BLaER1 treated with 17β-estradiol and CSF1 and Interleukin-3, amounts not matched to agents 10 nM and 100 nM (cell line): ENCODE results near the gene TANGO2.
A peak's percentile ranks its signal among the peaks of the same experiment; 100 is the strongest.

Experiments used
- H3K27ac ChIP-seq, 11 experiments: shearing (Covaris generic); formaldehyde crosslinking; 2 replicates each; pipeline ENCODE4 v1.8.1; 2022
- H3K27me3 ChIP-seq, 11 experiments: shearing (Covaris generic); formaldehyde crosslinking; 2 replicates each; pipeline ENCODE4 v1.8.1; 2022
- H3K36me3 ChIP-seq, 11 experiments: shearing (Covaris generic); formaldehyde crosslinking; 2 replicates each; pipeline ENCODE4 v1.8.1; 2022
- H3K4me1 ChIP-seq, 10 experiments: shearing (Covaris generic); formaldehyde crosslinking; 2 replicates each; pipeline ENCODE4 v1.8.1; 2022
- H3K4me2 ChIP-seq, 11 experiments: shearing (Covaris generic); formaldehyde crosslinking; 2 replicates each; pipeline ENCODE4 v1.8.1; 2022
- H3K4me3 ChIP-seq, 10 experiments: shearing (Covaris generic); formaldehyde crosslinking; 2 replicates each; pipeline ENCODE4 v1.8.1; 2022
- H3K9ac ChIP-seq, 11 experiments: shearing (Covaris generic); formaldehyde crosslinking; 2 replicates each; pipeline ENCODE4 v1.8.1; 2022
- H3K9me3 ChIP-seq, 11 experiments: shearing (Covaris generic); formaldehyde crosslinking; replicated peaks in 1 of 11; 2 replicates each; pipeline ENCODE4 v1.8.1; 2022
- H4K20me1 ChIP-seq, 11 experiments: shearing (Covaris generic); formaldehyde crosslinking; 2 replicates each; pipeline ENCODE4 v1.8.1; 2022
- Cebpa-rat ChIP-seq, 11 experiments: shearing (Covaris generic); IDR thresholded peaks; 2 replicates each; pipeline ENCODE4 v1.8.1; 2022

Gene TANGO2

DNA sequence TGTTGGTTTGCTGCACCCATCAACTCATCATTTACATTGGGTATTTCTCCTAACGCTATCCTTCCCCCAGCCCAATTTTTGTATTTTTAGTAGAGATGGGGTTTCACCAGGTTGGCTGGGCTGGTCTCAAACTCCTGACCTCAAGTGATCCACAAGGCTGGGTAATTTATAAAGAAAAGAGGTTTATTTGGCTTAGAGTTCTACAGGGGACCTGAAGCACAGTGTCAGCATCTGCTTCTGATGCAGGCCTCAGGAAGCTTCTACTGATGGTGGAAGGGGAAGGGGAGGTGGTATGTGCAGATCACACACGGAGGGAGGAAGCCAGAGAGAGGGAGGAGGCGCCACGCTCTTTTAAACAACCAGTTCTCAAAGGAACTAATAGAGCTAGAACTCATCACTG is 25.8 kb downstream of the TANGO2 start:
- no peak overlapping the region; a peak in 1 of 22 replicates for H3K27ac ChIP-seq
- H3K27me3 ChIP-seq: no peaks in the 10 kb centered on the region
- H3K4me1 ChIP-seq: peaks cover 0 to 23% (median 14%) of the 10 kb centered on the region in 10 experiments; a peak in 13 of 20 replicates
- H3K9ac ChIP-seq: no peak overlapping the region
- no peak for TF ChIP-seq Cebpa-rat (IDR thresholded peaks at IDR 0.05)
- peaks cover 0 to 76% (median 0%) of the 10 kb centered on the region in 11 experiments; a peak in 7 of 22 replicates for H4K20me1 ChIP-seq
- peaks cover 67 to 100% (median 85%) of the 10 kb centered on the region in 11 experiments for H3K36me3 ChIP-seq
- H3K9me3 ChIP-seq: peaks cover 19 to 32% (median 25%) of the 10 kb centered on the region in 11 experiments
- H3K4me3 ChIP-seq: no peak overlapping the region
- H3K4me2 ChIP-seq: 0 out of 22 replicates have a peak overlapping the region, but pooled peaks of 2 of the 11 experiments have one; percentile 0 to 7

- no peaks in the 10 kb centered on the region for H3K27me3 ChIP-seq
- no peak overlapping the region for H3K4me3 ChIP-seq
- no peak overlapping the region for H3K4me2 ChIP-seq
- H4K20me1 ChIP-seq: peaks cover 0 to 81% (median 0%) of the 10 kb centered on the region in 11 experiments; a peak in 9 of 22 replicates
- no peak overlapping the region; a peak in 1 of 22 replicates for H3K27ac ChIP-seq
- H3K9ac ChIP-seq: no peak overlapping the region
- H3K9me3 ChIP-seq: peaks cover 19 to 27% (median 23%) of the 10 kb centered on the region in 11 experiments
- peaks cover 29 to 99% (median 80%) of the 10 kb centered on the region in 11 experiments for H3K36me3 ChIP-seq
- TF ChIP-seq Cebpa-rat (IDR thresholded peaks at IDR 0.05): no peak
- H3K4me1 ChIP-seq: peaks cover 23 to 51% (median 45%) of the 10 kb centered on the region in 10 experiments
Measured at GRCh38 chr22:20051927-20052308, 31.0 kb downstream of the TANGO2 start.

DNA sequence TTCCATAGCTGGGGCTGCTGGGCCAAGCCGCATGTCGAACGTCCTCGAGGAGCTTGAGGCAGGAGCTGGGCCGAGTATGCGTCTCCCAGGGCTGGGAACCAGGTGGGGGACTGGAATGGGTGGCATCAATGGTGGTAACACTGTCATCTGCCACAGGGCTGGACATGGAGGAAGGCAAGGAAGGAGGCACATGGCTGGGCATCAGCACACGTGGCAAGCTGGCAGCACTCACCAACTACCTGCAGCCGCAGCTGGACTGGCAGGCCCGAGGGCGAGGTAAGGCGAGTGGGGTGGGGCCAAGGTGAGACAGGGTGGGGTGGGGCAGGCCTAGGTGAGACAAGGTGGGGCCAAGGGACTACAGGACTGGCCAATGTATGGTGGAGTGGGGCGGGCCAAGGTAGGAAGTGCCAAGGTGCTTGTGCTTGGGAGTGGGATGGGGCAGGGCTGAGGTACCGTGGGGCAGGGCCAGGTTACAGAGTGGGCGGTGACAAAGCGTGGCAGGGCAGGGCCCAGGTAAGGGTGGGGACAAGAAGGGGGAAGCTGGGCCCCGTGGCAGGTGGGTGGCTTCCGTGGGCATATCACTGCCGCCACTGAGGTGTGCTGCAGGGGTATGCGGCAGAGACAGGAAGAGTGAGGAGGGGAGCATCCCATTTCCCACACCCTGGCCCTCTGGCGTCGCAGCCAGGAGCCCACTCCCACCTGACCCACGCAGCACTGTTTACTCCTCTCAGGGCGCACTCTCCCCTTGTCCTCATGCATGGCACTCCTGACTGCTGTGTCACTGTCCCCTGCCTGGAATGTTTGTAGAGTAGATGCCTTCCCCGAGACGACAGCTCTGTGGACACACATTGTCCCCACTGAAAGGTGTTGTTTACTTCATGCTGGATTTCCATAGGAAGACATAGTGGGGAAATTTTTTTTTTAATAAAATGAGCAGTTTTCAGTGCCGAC is 31.7 kb downstream of the TANGO2 start:
- H3K27ac ChIP-seq: peak overlapping the region in 8 of 11 experiments; percentile 66 to 84 (median 74); a peak in 14 of 22 replicates

DNA sequence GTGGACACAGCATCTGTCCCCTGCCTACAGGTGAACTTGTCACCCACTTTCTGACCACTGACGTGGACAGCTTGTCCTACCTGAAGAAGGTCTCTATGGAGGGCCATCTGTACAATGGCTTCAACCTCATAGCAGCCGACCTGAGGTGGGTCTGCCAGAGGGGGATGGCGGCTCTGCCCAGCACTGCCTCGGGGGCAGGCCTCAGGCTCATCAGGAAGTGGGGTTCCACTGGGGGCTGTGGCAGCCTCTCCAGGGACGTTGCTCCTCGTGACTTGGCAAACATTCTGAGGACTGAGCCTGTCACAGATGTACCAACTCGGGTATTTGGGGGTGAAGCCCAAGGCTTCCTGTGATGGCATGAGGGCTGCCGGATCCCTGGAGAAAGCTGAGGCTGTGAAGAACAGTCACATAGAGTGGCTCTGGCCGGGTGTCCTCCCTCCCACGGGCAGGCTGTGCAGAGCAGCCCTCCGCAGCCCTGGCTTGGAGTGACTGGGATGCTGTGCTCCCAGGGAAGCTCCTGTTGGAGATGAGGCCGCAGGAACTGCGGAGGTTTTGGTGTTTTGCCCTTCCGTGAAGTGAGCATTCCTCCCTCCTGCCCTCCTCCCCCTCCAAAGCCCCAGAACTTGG is 32.6 kb downstream of the TANGO2 start:
- Histone ChIP-seq H3K27me3 (no peaks in the 10 kb centered on the region), H3K27ac (peak overlapping the region in 9 of 11 experiments; percentile 16 to 84 (median 74); a peak in 17 of 22 replicates), H3K4me1 (peaks cover 23 to 58% (median 54%) of the 10 kb centered on the region in 10 experiments), H3K9me3 (peaks cover 4 to 13% (median 7%) of the 10 kb centered on the region in 11 experiments), H3K36me3 (peaks cover 20 to 99% (median 80%) of the 10 kb centered on the region in 11 experiments), H3K9ac (peak overlapping the region; percentile 8 to 73 (median 61); a peak in 18 of 22 replicates), H3K4me3 (peak overlapping the region in 5 of 10 experiments; percentile 1 to 38 (median 20); a peak in 4 of 20 replicates), H3K4me2 (peak overlapping the region; percentile 53 to 96 (median 82)), H4K20me1 (peaks cover 0 to 96% (median 0%) of the 10 kb centered on the region in 11 experiments; a peak in 9 of 22 replicates)
- TF ChIP-seq Cebpa-rat (IDR thresholded peaks at IDR 0.05): no peak

More for the DNA sequence above, 31.7 kb downstream of the TANGO2 start:
- peaks cover 27 to 99% (median 80%) of the 10 kb centered on the region in 11 experiments for H3K36me3 ChIP-seq
- H3K4me1 ChIP-seq: peaks cover 23 to 57% (median 51%) of the 10 kb centered on the region in 10 experiments
- TF ChIP-seq Cebpa-rat (IDR thresholded peaks at IDR 0.05): no peak
- peaks cover 13 to 23% (median 16%) of the 10 kb centered on the region in 11 experiments for H3K9me3 ChIP-seq
- peaks cover 0 to 88% (median 0%) of the 10 kb centered on the region in 11 experiments; a peak in 9 of 22 replicates for H4K20me1 ChIP-seq
- peak overlapping the region in 2 of 10 experiments; percentile 13 to 38; a peak in 1 of 20 replicates for H3K4me3 ChIP-seq
- H3K4me2 ChIP-seq: peak overlapping the region; percentile 53 to 96 (median 82)
- H3K27me3 ChIP-seq: no peaks in the 10 kb centered on the region
- peak overlapping the region; percentile 8 to 73 (median 61); a peak in 16 of 22 replicates for H3K9ac ChIP-seq

DNA sequence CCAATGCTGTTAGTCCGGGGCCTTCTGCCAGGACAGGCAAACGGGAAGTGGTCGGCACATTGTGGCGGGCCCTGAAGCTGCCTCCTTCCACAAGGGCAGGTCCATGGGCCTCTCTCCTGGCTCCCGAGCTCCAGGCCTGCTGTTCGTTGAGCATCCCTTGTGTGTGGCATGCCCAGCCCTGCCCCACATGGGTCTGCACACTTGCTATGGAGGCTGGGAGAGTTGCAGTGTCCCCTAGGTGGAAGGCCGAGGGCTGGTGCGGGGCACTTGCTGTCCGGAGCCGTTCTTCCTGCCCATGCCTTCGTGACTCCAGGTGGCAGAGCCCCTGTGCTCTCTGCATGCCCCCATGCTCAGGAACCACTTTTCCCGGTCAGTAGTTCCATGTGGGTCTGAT is 33.1 kb downstream of the TANGO2 start:
- Histone ChIP-seq H3K27ac (peak overlapping the region in 8 of 11 experiments; percentile 66 to 84 (median 74); a peak in 16 of 22 replicates), H3K27me3 (no peaks in the 10 kb centered on the region), H3K9ac (peak overlapping the region in 9 of 11 experiments; percentile 45 to 73 (median 67); a peak in 17 of 22 replicates), H4K20me1 (peaks cover 0 to 96% (median 0%) of the 10 kb centered on the region in 11 experiments; a peak in 9 of 22 replicates), H3K9me3 (peaks cover 0 to 8% (median 2%) of the 10 kb centered on the region in 11 experiments; a peak in 18 of 22 replicates), H3K4me3 (peak overlapping the region in 3 of 10 experiments; percentile 20 to 38 (median 29); a peak in 2 of 20 replicates), H3K36me3 (peaks cover 20 to 99% (median 79%) of the 10 kb centered on the region in 11 experiments), H3K4me2 (peak overlapping the region; percentile 53 to 96 (median 82); a peak in 21 of 22 replicates), H3K4me1 (peaks cover 23 to 61% (median 54%) of the 10 kb centered on the region in 10 experiments)
- no peak for TF ChIP-seq Cebpa-rat (IDR thresholded peaks at IDR 0.05)

DNA sequence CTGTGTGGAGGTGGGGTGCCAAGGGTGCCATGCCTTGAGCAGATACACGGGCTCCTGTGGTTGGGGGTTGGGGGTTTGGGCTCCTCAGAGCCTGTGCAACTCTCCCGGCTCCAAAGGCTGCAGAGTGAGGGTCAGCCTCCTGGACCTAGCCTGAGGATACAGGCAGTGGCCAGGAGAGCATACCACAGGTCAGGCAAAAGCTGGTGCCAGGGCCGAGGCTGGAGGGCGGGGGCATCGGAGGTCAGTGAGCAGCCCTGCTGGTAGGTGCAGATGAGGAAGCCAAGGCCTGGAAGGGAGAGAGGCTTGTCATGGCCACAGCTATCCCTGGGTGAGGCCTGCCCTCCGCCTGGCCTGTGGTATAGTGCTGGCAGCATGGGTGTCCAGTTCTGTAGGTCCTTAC is 33.6 kb downstream of the TANGO2 start:
- Histone ChIP-seq H3K4me3 (no peak overlapping the region; a peak in 1 of 20 replicates), H3K9me3 (peaks cover 0 to 4% (median 0%) of the 10 kb centered on the region in 11 experiments; a peak in 1 of 22 replicates), H3K36me3 (peaks cover 17 to 99% (median 79%) of the 10 kb centered on the region in 11 experiments), H3K4me2 (peak overlapping the region in 10 of 11 experiments; percentile 53 to 96 (median 87); a peak in 19 of 22 replicates), H3K27ac (peak overlapping the region in 8 of 11 experiments; percentile 66 to 84 (median 74); a peak in 16 of 22 replicates), H3K4me1 (peaks cover 23 to 65% (median 54%) of the 10 kb centered on the region in 10 experiments), H4K20me1 (peaks cover 0 to 98% (median 0%) of the 10 kb centered on the region in 11 experiments; a peak in 9 of 22 replicates), H3K27me3 (no peaks in the 10 kb centered on the region), H3K9ac (peak overlapping the region in 8 of 11 experiments; percentile 52 to 73 (median 68); a peak in 13 of 22 replicates)
- no peak for TF ChIP-seq Cebpa-rat (IDR thresholded peaks at IDR 0.05)

GRCh38 chr22:20055144-20055543 is 34.2 kb downstream of the TANGO2 start:
- Histone ChIP-seq H4K20me1 (peaks cover 0 to 98% (median 0%) of the 10 kb centered on the region in 11 experiments; a peak in 9 of 22 replicates), H3K4me2 (peak overlapping the region in 8 of 11 experiments; percentile 59 to 96 (median 93); a peak in 16 of 22 replicates), H3K27ac (0 out of 22 replicates have a peak overlapping the region, but pooled peaks of 2 of the 11 experiments have one; percentile 44 to 84), H3K36me3 (peaks cover 12 to 99% (median 79%) of the 10 kb centered on the region in 11 experiments; a peak in 21 of 22 replicates), H3K4me1 (peaks cover 23 to 68% (median 55%) of the 10 kb centered on the region in 10 experiments), H3K4me3 (no peak overlapping the region), H3K27me3 (no peaks in the 10 kb centered on the region), H3K9ac (no peak overlapping the region; a peak in 1 of 22 replicates), H3K9me3 (no peaks in the 10 kb centered on the region)
- TF ChIP-seq Cebpa-rat (IDR thresholded peaks at IDR 0.05): no peak
